ENCODE measurements around the gene FBL.

DNA sequence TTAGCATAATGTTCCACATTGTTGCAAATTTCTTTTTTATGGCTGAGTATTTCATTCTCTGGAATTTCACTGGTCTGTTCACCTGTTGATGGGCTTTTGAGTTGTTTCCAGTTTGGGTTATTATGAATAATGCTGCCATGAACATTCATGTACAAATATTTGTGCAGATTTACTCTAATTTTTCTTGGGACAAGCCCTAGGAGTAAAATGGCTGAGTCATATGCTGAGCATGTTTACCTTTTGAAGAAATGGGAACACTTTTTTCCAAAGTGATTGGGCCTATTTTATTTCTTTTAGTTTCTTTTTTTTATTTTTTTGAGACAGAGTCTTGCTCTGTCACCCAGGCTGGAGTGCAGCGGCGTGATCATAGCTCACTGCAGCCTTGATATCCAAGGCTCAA is 4.7 kb upstream of the FBL start:
- TF ChIP-seq, protein P1, sequence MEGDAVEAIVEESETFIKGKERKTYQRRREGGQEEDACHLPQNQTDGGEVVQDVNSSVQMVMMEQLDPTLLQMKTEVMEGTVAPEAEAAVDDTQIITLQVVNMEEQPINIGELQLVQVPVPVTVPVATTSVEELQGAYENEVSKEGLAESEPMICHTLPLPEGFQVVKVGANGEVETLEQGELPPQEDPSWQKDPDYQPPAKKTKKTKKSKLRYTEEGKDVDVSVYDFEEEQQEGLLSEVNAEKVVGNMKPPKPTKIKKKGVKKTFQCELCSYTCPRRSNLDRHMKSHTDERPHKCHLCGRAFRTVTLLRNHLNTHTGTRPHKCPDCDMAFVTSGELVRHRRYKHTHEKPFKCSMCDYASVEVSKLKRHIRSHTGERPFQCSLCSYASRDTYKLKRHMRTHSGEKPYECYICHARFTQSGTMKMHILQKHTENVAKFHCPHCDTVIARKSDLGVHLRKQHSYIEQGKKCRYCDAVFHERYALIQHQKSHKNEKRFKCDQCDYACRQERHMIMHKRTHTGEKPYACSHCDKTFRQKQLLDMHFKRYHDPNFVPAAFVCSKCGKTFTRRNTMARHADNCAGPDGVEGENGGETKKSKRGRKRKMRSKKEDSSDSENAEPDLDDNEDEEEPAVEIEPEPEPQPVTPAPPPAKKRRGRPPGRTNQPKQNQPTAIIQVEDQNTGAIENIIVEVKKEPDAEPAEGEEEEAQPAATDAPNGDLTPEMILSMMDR (IDR thresholded peaks at IDR 0.05 in 2 of 3, conservative IDR thresholded peaks at IDR 0.05 in 1 of 3; ENCODE audit: borderline replicate concordance in 1 of 3, insufficient read depth in 1 of 3, low read depth in 2 of 3, low read length in 2 of 3): no peak
- TF ChIP-seq, protein P2, sequence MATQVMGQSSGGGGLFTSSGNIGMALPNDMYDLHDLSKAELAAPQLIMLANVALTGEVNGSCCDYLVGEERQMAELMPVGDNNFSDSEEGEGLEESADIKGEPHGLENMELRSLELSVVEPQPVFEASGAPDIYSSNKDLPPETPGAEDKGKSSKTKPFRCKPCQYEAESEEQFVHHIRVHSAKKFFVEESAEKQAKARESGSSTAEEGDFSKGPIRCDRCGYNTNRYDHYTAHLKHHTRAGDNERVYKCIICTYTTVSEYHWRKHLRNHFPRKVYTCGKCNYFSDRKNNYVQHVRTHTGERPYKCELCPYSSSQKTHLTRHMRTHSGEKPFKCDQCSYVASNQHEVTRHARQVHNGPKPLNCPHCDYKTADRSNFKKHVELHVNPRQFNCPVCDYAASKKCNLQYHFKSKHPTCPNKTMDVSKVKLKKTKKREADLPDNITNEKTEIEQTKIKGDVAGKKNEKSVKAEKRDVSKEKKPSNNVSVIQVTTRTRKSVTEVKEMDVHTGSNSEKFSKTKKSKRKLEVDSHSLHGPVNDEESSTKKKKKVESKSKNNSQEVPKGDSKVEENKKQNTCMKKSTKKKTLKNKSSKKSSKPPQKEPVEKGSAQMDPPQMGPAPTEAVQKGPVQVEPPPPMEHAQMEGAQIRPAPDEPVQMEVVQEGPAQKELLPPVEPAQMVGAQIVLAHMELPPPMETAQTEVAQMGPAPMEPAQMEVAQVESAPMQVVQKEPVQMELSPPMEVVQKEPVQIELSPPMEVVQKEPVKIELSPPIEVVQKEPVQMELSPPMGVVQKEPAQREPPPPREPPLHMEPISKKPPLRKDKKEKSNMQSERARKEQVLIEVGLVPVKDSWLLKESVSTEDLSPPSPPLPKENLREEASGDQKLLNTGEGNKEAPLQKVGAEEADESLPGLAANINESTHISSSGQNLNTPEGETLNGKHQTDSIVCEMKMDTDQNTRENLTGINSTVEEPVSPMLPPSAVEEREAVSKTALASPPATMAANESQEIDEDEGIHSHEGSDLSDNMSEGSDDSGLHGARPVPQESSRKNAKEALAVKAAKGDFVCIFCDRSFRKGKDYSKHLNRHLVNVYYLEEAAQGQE (IDR thresholded peaks at IDR 0.05; ENCODE audit: low read depth): no peak
- TF ChIP-seq SIN3A (IDR thresholded peaks at IDR 0.05; ENCODE audit: low read depth) (no peak), CBX3 (IDR thresholded peaks at IDR 0.05; ENCODE audit: low read depth) (no peak), JUND (IDR thresholded peaks at IDR 0.05) (no peak), POLR2AphosphoS5 (IDR thresholded peaks at IDR 0.05; ENCODE audit: low read depth, low read length) (no peak), POLR2A (IDR thresholded peaks at IDR 0.05; ENCODE audit: borderline replicate concordance, extremely low read depth, insufficient read depth, insufficient read length) (no peak), SP1 (IDR thresholded peaks at IDR 0.05; ENCODE audit: low read depth) (no peak), CEBPB (IDR thresholded peaks at IDR 0.05; ENCODE audit: low read depth) (no peak), EGR1 (IDR thresholded peaks at IDR 0.05; ENCODE audit: low read depth) (no peak)
- TF ChIP-seq, protein P3, sequence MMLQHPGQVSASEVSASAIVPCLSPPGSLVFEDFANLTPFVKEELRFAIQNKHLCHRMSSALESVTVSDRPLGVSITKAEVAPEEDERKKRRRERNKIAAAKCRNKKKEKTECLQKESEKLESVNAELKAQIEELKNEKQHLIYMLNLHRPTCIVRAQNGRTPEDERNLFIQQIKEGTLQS (IDR thresholded peaks at IDR 0.05): no peak
- TF ChIP-seq, protein P4, sequence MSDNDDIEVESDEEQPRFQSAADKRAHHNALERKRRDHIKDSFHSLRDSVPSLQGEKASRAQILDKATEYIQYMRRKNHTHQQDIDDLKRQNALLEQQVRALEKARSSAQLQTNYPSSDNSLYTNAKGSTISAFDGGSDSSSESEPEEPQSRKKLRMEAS (IDR thresholded peaks at IDR 0.05): no peak

All from HCT116 (cell line).